GM12873 (cell line): ENCODE measurements around the gene SLC26A3.

ENCODE experiments used
- CTCF ChIP-seq: IDR thresholded peaks from 2 replicates; pipeline ENCODE4 v1.5.1; 2012; ENCODE audit warnings: low read depth, mild to moderate bottlenecking, moderate library complexity, low read length, control low read depth; ENCODE audit not compliant: insufficient read depth; ENCODE audit errors: missing control alignments

The SLC26A3 gene

GRCh38 chr7:107778283-107778682 lies 24.7 kb downstream of the SLC26A3 start:
- TF ChIP-seq CTCF: no peak

GRCh38 chr7:107777702-107778101 lies 25.3 kb downstream of the SLC26A3 start:
- TF ChIP-seq CTCF: no peak

- TF ChIP-seq CTCF: no peak
These were observed 30.0 kb downstream of the SLC26A3 start for GRCh38 chr7:107773027-107773426.

- no peak for TF ChIP-seq CTCF
These were observed 34.8 kb downstream of the SLC26A3 start for GRCh38 chr7:107768263-107768662.

- TF ChIP-seq CTCF: no peak
These were observed 35.6 kb downstream of the SLC26A3 start for GRCh38 chr7:107767391-107767790.

- no peak for TF ChIP-seq CTCF
These were observed 44.4 kb downstream of the SLC26A3 start for GRCh38 chr7:107758667-107759066.

GRCh38 chr7:107754642-107755041 lies 48.4 kb downstream of the SLC26A3 start:
- no peak for TF ChIP-seq CTCF
